ENCODE data around the gene TMEM52.
"Not testable (repeated sequence)": the region's sequence is repeated elsewhere in the genome, so short reads cannot be mapped to it uniquely, and the experiment has no call there.

- TF ChIP-seq ZNF747 (tag by site-specific recombination; IDR thresholded peaks at IDR 0.05); ZNF558 (tag by site-specific recombination; IDR thresholded peaks at IDR 0.05); CTCF (tag by site-specific recombination; IDR thresholded peaks at IDR 0.05); PRDM6 (tag by site-specific recombination; IDR thresholded peaks at IDR 0.05); ZNF239 (tag by site-specific recombination; IDR thresholded peaks at IDR 0.05); AEBP2 (tag by site-specific recombination; IDR thresholded peaks at IDR 0.05; ENCODE audit: borderline replicate concordance); ZNF292 (tag by site-specific recombination; IDR thresholded peaks at IDR 0.05; ENCODE audit: borderline replicate concordance, low read depth): not testable (repeated sequence)
Measured at GRCh38 chr1:1883890-1884289, 35.2 kb downstream of the TMEM52 start.
